ENCODE results near the gene TCERG1L.
"Not testable (repeated sequence)": the region's sequence is repeated elsewhere in the genome, so short reads cannot be mapped to it uniquely, and the experiment has no call there.

Gene TCERG1L

DNA sequence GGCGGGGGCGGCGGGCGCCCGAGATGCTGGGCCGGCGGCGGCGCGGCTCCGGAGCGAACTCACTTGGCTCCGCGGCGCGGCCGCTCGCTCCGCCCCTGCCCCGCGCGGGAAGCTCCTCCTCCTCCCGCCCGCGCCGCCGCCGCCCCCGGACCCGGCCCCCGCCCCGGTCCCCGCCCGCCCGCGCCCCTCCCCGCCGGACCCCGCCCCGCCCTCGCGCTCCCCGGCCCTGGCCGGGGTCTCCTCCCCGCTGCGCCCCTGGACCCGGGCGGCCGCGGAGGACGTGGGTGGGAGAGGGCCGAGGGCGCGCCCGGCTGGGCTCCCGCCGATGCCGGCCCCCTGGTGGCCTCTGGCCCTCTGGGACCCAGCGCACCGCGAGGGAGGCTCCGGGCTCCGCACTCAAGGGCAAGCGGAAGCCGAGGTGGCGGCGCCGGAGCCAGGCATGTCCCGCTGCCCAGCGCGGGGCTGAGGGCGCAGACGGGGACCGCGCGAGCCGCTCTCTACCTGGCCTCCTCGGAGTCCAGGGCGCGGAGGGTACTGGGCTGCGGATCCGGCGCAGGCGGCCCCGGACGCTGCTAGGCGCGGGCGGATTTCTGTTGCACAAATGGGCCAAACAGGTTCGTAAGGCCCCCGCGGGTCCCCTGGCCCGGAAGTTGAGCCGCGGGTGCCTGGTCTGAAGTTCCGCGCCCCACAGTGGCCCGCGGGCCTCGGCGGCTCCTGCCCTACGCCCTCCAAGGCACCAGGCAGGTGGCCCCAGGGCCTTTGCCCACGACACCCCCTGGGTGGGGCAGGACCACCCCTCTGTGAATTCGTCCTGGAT lies at the start of gene TCERG1L:
TCERG1L (minus strand) TSS at position 61 of the 817 bp plus-strand sequence. CDS start 86 bp downstream, outside the sequence.
- DNase-seq: peak; percentile 74

GRCh38 chr10:131358741-131359442 lies 47.4 kb upstream of the TCERG1L start:
- no peak for DNase-seq

DNA sequence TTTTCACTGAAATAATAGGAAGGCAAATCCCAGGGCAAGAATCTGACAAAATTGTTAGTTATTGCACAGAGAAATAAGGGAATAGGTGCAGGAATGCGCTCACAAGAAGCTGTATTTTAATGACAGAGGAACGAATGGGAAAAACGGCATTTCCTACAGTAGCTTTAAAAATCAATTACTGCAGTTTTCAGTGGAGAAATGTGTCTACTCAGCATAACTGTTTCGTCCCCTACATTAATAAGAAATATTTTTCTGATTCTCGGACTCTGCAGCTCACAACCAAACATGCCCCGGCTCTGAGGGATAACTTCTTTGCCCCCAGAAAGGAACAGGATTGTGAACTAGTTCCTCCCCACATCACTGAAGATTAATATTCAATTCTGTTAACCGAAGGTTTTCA lies 44.9 kb upstream of the TCERG1L start:
- no peak for DNase-seq

DNA sequence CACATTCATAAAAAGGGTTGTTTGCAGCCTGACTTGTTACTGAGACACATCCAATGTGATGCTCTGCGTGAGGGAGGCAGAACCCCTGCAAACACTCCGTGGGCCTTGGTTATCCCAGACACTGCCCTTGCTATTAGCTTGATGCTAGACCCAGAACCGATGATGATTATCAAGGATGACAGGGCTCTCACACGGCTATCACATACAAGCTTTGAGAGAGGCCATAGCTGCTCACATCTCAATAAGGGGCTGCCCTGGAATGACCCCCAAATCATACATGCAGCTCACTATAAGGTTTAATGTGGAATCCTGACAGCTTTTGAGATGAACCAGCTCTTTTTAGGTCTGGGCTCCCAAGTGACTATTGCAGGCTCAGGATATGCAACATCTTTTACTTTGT lies 44.4 kb upstream of the TCERG1L start:
- no peak for DNase-seq

DNA sequence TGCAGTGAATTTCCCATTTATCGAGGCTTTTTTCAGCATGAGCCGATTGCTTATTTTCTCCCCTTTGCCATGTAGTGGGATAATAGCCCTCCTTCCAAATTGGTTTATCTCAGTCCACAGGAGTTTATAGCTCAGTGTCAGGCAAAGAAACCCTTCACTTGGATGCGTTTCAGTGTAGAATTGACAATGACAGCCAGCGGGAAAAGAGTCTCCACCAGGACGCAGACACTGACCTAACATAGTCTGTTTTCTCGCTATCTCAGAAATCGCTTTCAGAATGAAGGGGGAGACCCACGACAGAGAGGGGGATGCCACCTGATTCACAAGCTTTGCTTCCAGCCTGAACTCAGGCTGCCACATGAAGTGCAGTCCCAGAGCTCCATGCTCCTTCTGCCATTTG lies 43.5 kb upstream of the TCERG1L start:
- no peak for DNase-seq

DNA sequence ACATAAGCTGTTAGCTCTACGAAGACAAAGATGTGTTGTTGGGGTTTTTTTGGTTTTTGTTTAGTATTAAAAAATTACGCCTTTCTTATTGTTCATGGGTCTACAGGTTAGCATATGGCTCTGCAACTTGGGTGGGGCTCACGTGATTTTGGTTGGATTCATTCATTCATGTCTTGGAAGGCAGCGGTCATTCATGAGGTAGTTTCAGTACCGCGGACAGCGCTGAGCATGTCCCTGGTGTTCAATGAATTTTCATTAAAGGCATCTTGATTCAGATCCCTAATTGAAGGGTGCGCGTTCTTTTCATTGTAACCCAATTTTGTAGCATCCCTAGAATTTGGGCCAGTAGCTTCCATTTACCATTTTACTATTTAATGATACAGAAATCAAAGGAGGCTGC lies 42.9 kb upstream of the TCERG1L start:
- no peak for DNase-seq

GRCh38 chr10:131352765-131353290 lies 41.3 kb upstream of the TCERG1L start:
- DNase-seq: no peak

DNA sequence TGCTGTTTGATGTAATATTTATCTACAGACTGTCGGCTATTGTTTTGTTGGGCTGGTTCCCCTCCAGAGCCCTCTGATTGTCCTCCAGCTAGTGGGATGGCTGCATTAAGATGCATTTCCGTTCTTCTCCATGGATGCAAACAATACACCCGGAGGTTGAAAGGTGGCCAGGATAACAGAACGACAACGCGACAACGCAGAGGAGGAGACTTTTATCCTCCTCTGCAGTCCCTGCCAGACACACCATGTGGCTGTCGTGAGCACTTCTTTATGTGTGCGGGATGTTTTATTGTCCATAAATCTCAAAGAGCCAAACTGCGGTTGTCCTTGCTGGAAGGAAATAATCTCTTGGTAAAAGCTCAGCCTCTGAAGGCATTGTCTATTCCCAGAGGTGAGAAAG lies 39.1 kb upstream of the TCERG1L start:
- no peak for DNase-seq

GRCh38 chr10:131350245-131350644 lies 38.7 kb upstream of the TCERG1L start:
- no peak for DNase-seq

DNA sequence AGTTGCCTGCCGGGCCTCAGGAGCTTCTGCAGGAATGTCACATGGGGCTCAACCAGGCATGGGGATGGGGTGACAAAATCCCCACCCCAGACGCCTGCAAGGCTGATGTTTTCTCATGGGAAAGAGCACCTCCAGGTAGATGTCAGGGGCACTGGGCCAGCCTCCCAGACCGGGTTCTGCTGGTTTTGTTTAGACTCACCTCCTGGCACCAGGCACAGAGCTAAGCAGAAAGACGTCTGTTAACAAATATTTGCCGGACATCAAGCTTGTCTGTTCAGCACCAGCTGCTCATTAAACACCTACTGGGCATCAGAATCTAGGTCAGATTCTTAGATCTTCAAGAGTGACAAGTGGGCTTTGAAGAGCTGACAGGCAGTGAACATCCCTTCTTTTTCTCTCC lies 34.9 kb upstream of the TCERG1L start:
- no peak for DNase-seq

DNA sequence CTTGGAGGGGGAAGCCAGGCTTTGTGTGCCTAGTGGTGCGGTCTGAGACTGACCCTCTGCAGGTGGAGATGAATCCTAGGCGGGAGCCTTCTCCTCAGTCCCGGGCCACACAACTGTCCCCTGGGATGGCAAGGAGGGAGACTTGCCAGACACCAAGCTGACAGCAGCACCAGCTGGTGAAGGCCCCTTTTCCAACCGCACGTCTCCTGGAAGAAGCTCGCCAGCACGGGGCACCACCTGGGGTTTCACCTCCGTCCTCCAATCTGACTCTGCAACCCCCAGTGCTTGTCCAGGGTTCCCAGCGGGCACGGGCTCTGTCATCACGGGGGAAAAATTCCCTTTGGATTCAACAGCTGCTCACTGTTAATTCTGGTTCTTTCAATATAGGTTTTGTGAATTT lies 34.2 kb upstream of the TCERG1L start:
- DNase-seq: no peak

GRCh38 chr10:131344747-131345146 lies 33.2 kb upstream of the TCERG1L start:
- no peak for DNase-seq

DNA sequence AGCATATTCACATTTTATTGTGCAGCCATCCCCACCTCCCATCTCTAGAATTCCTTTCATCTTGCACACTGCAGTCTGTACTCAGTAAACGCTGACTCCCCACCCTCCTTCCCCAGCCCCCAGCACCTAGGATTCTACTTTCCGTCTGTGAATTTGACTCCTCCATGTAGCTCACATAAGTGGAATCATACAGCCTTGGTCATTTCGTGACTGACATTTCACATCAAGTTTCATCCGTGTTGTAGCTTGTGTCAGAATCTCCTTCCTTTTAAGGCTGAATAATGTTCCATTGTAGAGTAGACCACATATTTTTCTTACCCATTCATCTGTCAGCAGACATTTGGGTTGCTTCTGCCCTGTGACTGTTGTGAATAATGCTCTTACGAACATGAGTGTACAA lies 26.2 kb upstream of the TCERG1L start:
- DNase-seq: no peak

GRCh38 chr10:131332821-131333220 lies 21.3 kb upstream of the TCERG1L start:
- DNase-seq: no peak

DNA sequence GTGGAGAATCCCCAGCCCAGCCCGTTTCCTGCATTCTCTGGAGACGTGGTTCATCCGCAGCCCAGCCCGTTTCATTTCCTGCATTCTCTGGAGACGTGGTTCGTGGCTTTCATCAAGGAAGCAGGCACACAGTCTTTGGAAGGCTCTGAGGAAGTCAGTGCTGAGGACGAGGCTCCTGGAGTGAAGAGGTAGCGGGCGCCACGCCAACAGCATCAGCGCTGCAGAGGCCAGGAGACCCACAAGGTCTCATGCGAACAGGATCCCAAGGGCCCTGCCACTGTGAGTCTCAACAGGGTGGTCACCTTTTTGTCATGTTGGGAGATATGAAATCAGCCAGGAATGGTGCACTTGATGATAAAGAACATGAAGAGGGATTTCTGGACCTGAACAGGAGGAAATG lies 12.4 kb upstream of the TCERG1L start:
- DNase-seq: no peak

DNA sequence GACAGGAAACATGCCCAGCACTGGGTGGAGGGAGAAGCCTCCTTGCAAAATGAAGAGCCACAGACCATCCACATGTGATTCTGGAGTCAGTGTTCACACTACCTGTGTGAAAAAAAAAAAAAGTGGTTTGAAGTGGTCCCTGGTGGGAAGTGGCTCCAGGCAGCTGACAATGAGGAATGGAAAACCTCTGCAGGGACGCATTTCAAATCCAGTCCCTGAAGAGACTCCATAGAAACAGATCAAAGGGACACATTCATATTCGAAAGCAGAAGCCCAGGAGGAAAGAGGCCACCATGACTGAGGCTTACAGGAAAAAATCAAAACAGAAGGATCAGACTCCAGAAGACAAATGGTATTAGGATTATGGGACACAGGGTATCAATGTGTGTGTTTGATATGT lies 11.5 kb upstream of the TCERG1L start:
- no peak for DNase-seq

DNA sequence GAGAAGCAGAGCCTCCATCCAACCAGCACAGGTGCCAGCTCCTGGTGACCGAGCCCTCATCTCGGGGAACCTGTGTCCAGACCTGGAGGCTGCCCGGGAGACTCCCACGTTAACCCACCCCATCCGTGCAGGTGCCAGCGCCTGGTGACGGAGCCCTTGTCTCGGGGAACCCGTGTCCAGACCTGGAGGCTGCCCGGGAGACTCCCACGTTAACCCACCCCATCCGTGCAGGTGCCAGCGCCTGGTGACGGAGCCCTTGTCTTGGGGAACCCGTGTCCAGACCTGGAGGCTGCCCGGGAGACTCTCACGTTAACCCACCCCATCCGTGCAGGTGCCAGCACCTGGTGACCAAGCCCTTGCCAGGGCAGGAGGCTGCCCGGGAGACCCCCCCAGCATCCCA lies 11.1 kb upstream of the TCERG1L start:
- DNase-seq: not testable (repeated sequence)

DNA sequence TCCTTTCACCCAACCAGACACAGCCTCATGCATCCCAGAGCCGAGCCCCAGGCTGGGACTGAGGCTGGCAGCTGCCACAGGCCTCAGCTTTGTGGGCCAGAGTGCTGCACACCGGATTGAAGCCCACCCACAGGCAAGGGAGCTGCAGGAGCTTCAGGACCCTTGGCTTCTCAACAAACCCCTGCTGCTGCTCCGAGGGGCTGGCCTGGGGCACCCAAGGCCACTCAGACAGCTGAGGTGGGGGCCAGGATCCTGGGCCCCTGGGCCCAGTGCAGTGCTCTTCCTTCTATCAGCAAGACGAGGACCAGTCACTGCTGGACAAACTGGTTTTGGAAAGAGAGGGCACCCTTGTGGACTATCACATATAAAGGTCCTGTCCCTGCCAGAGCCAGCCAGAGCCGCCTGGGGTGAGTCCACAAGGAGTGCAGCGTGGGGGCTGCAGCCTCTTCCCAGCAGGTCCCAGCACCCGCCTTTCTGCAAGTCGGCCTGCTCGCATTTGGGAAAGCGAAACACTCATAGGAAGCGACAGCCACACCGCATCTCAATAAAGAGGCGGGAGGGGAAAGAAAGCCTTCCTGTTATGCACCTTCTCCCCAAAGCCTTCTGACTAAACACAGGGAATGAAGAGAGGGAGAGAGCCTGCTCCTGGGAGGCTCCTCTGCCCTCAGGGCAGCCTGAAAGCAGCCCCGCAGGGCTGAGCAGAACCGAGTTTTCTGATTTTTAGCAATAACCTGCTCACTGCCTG lies 9.5 kb upstream of the TCERG1L start:
- no peak for DNase-seq

GRCh38 chr10:131318814-131319213 lies 7.3 kb upstream of the TCERG1L start:
- no peak for DNase-seq

DNA sequence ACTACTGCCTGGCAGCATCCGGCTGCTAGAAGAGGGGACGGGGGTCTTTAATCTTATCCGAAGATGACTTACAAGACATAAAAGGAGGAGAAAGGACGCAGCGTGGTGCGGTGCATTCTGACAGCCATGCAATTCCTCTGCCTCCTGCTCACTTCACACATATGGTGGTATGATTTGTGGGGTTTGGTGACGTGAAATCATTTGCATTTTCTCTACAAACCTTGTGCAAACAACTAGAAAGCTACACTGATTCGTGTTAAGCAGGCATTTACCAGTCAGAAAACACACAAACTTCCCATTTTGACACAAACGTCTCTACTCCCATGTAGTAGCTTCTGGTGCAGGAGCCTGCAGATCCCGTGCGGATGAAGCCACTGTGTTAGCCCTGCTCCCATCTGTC lies 6.8 kb upstream of the TCERG1L start:
- DNase-seq: no peak

DNA sequence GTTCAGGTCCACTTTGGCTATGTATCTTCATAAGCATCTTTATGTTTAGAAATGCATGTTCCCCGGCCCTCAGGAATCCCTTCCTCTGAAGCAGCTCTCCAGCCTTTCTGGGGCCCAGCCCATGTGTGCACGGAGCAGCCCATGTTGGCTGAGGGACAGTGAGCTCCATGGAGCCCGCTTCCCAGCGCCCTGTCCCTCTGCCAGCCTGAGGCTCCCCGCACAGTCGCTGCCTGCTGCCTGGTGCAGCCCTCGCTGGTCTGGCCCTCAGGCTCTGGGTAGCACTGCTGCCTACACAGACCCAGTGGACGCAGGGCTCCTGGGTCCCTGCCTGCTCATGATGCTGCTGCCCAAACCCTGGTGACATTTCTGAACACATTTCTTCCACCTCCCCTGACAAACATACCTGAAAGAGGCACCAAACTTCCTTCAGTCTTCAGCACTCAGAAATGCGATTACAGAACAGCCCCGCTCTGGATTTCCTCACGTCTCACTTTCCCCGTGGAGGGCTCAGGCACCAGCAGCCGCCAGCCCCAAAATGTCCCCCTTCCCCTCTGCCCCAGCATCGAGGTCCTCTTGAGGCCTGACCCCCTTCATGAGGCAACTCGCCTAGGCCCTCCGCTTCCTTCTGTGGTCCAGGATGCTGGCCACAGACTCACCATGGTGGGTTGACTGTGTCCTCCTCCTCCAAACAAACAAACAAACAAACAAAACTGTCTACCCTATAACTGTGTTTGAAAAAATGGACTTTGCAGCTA lies 5.0 kb upstream of the TCERG1L start:
- no peak for DNase-seq

- no peak for DNase-seq
These were observed 3.8 kb upstream of the TCERG1L start for GRCh38 chr10:131315344-131315743.

- DNase-seq: no peak
These were observed 3.3 kb upstream of the TCERG1L start for GRCh38 chr10:131314799-131315198.

All from NCI-H69 (cell line).